NCI-H345 (cell line): ENCODE results near the gene TSPAN32.
"Not testable (repeated sequence)": the region's sequence is repeated elsewhere in the genome, so short reads cannot be mapped to it uniquely, and the experiment has no call there.

ENCODE experiments used
- DNase-seq: peaks from one replicate; lab custom pipeline; 2025; lab: John Stamatoyannopoulos, UW

TSPAN32 gene

DNA sequence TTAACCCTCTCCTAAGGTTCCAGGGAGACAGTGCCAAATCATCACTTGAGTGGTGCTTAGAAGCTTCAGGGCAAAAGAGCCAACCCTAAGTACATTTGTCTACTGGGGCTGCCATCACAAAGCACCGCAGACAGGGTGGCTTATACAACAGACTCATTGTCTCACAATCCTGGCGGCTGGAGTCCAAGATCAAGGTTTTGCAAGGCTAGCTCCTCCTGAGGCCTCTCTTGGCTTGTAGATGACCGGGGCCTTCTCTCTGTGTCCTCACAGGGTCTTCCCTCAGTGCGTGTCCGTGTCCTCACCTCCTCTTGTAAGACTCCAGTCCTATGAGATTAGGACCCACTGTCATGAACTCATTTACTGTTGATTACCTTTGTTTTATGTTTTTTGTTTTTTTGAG lies 41.2 kb downstream of the TSPAN32 start:
- no peak for DNase-seq

DNA sequence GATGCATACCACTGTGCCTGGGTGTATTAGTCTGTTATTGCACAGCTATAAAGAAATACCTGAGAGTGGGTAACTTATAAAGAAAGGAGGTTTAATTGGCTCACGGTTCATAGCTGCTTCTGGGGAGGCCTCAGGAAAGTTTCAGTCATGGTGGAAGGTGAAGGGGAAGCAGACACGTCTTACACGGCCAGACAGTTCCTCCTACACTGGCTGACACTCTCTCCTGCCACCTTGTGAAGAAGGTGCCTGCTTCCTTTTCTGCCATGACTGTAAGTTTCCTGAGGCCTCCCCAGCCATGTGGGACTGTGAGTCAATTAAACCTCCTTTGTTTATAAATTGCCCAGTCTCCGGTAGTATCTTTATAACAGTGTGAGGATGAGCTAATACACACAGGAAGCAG lies 41.7 kb downstream of the TSPAN32 start:
- no peak for DNase-seq

DNA sequence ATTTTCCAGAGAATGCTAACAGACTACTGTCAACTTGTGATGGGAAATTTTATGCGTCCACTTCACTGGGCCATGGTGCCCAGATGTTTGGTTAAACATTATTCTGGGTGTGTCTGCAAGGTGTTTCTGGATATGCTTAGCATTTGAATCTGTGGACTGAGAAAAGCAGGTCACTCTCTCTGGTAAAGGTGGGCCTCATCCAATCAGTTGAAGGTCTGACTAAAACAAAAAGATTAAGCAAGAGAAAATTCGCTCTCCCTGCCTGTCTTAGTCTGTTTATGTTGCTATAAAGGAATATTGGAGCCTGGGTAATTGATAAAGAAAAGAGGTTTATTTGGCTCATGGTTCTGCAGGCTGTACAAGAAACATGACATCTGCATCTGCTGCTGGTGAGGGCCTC lies 43.2 kb downstream of the TSPAN32 start:
- DNase-seq, result no peak

DNA sequence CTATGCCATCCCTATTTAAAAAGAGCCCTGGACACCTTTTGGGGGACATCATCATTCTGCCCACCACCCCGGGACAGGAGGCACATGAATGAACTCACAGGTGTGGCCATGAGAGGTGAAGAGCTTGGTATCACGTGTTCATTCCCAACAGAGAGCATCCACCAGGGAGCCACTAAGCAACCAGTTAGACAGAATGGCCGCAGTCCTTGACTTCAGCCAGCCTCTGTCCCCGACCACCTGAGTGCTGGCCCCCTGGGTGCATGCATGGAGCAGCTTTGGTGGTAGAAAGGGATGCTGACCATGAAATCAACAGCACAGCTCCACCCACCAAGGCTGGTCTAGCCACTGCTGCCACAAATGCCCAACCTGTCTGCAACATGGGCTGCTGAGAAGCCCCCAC lies 44.2 kb downstream of the TSPAN32 start:
- DNase-seq, result no peak

DNA sequence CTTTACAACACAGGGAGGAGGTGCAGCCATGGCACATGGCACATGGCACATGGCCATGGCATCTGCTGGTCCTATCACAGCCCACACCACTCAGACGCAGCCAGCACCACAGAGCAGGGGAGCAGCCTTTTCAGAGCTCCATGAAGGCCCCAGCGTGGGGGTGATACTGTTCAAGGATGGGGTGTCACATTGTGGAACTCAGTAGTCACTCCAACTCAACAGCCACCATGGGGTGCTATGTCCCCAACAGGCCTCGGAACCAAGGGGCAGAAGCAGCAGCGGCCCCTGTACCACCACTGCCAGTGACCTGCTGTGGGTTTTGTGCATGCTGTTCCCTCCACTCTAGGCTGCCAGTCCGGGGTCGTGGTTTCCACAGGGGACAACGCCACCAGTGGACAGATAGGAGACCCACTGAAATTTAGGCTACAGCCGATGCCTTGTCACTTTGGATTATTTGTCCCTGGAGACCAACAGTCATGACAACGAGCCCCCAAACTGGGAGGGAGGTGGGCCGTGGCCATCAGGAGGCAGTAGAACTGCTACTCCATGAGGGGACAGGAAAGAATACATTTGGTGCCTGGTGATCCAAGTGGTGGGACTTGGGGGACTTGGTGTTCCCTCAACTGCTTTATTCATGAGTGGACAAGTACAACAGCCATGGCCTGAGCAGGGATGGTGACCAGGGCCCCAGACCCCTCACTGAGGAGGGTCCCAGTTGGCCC lies 44.9 kb downstream of the TSPAN32 start:
- no peak for DNase-seq

DNA sequence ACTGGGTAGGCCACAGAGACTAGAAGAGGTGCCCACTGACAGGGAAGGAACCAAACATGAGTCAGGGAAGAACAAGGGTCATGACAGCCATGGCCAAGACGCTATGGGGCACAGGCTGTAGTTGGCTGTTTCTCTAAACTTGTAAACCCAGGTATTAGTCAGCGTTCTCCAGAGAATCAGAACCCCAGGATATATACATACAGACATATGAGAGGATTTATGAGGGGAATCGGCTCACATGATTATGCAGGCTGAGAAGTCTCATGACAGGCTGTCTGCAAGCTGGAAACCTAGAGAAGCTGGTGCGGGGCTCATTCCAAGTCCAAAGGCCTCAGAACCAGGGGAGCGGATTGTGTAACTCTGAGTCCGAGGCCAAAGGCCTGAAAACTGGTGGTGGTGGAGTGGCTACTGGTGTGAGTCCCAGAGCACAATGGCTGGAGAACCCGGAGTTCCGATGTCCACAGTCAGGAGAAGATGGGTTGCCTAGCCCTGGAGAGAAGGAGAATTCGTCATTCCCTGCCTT lies 45.6 kb downstream of the TSPAN32 start:
- no peak for DNase-seq

DNA sequence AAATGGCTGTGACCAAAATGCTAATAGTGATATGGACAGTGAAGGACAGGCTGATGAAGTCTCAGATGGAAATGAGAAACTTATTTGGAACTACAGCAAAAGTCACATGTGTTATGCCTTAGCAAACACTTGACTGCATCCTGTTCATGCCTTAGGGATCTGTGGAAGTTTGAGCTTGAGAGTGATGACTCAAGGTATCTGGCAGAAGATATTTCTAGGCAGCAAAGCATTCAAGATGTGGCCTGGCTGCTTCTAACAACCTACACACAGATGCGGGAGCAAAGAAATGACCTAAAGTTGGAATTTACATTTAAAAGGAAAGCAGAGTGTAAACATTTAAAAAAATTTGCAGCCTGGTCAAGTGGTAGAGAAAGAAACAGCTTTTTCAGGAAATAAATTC lies 47.2 kb downstream of the TSPAN32 start:
- no peak for DNase-seq

DNA sequence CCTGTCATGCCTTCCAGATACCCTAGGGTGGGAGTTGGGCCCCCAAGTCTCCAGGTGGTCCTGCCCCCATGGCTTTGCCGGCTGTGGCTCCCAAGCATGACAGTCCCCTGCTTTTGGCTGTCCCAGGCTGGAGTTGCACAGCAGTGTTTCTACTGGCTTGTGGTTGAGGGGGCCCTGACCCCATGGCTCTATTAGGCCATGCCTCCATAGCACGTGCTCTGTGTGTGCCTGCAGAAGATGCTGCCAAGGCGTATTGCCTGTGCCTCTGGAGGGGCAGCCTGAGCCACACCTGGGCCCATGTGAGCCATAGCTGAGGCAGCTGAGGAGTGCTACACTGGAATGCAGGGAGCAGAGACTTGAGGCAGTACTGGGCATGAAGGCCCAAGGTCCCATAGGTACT lies 49.9 kb downstream of the TSPAN32 start:
- DNase-seq, result no peak

DNA sequence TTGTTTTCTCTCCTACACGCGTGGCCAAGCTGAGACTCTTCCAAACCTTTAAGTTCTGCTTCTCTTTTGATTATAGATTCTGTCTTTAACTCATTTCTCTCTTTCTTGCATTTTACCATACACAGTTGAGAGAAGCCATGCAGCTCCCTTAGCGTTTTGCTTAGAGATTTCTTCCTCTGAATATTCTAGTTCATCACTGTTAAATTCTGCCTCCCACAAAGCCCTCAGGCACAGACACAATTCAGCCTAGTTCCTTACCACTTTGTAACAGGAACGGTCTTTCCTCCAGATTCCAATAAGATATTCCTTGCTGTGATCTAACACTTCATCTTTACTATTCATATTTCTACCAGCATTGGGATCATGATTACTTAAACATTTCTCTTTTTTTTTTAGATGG lies 50.6 kb downstream of the TSPAN32 start:
- no peak for DNase-seq

DNA sequence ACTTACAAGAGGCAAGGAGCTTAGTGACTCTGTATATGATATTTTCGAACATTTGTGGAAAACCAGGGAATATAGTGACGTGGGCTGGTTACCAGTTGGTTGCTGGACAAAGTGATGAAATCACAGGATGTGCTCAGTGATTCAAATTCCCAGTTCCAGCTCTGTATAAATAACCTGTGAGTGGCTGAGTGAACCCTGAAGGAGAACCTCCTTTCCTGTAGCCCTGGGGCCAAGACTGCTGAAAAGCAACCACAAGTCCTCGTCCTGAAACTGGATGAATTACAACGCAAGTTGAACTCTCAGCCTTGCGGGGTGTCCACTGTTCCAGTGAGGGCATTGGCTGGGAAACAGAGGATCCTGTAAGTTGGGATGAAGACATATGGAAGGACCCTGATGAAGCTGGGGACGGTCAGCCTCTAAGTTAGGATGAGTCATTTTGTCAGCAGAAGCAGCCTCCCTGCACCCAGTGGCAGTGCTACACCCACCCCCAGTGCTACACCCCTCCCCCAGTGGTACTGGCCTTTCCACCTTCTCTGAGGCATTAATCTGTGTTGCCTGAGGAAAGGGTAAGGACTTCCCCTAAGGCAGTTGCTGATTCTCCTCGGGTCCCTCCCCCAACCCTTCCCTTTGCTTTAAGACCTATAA lies 53.3 kb downstream of the TSPAN32 start:
- no peak for DNase-seq

DNA sequence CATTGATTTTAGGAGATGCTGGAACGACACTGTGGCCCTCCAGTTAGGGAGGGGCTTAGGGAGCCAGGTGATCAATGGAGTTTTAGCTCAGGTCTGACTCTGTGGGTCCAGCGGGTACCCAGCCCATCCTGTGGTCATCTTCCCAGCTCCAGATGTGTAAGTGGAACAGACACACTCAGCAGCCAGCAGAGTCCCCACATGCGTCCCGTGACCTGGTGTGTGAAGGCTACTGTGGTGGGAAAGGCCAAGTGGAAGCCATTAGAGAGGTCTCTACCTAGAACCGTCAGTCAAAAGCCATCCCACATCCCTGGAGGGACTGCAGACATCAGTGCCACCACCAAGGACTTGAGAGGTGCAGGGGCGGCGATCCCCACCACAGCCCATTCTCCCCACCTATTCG lies 55.4 kb downstream of the TSPAN32 start:
- DNase-seq, result no peak

DNA sequence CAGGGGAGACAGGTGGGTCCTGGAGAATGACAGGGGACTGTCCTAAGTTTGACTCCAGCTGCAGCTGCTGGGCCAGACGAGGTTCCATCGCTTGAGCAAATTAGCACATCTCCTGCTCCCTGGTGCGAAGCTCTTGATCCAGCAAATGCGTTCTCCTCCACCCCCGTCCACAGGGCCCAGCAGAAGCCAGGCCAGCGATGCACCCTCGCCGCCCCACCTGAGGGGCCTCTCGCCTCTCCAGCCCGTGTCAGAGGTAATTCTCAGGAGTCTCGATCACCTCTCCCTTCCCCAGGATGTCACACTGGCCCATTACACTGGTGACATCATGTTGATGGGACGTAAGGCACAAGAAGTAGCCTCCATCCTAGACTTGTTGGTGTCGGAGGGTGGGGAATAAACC lies 55.8 kb downstream of the TSPAN32 start:
- DNase-seq, result not testable (repeated sequence)

DNA sequence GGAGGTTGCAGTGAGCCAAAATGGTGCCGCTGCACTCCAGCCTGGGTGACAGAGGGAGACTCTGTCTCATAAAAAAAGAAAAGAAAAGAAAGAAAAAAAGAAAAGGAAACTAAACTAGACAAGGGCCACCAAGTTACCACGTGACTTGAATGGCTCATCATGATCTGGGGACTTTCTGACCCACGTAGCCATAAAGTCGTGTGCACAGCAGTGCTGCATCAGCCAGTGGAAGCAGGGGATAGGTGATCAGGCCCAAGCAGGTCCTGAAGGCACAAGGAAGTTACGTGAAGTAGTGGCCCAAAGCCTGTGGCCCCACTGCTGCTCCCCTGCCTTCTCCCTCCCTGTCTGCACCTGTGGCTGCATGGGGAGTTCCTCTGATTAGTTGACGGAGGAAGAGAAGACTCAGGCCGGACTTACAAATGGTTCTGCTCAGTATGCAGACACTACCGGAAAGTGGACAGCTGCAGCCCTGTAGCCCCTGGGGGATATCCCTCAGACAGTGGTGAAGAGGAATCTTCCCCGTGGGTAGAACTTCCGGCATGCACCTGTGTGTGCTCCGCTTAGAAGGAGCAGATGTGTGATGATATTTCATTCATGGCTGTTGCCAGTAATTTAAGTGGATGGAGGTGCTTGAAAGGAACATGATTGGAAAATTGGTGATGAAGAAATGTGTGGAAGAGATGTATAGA lies 57.1 kb downstream of the TSPAN32 start:
- DNase-seq, result no peak

DNA sequence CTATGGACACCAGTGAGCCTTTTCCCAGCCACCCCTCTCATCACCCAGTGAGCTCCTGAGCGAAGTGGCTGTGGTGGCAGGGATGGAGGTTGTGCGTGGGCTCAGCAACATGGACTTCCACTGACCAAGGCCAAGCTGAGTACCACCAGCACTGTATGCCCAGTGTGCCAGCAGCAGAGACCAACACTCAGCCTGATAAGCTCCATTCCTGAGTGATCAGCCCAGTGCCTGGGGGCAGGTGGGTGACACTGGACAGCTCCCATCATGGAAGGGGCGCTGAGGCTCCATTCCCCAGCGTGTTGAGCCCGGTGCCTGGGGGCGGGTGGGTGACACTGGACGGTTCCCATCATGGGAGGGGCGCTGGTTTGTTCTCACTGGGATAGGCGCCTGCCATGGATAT lies 57.7 kb downstream of the TSPAN32 start:
- DNase-seq, result no peak

DNA sequence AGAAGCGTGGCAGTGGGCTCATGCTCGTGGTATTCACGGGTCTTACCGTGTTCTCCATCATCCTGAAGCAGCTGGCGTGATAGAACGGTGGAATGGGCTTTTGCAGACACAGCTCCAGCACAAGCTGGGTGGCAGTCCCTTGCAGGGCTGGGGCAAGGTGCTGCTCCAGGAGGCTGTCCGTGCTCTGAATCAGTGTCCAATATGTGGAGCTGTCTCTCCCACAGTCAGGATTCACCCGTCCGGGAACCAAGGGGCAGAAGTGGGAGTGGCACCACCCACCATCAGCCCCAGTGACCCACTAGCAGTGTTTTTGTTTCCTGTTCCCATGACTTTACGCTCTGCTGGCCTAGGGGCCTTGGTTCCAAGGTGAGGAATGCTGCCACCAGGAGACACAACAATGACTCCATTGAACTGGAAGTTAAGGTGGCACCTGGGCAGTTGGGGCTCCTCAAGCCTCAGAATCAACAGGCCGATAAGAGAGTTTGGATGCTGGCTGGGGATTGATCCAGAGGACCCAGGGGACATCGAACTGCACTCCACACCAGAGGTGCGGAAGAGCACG lies 58.3 kb downstream of the TSPAN32 start:
- DNase-seq, result no peak

DNA sequence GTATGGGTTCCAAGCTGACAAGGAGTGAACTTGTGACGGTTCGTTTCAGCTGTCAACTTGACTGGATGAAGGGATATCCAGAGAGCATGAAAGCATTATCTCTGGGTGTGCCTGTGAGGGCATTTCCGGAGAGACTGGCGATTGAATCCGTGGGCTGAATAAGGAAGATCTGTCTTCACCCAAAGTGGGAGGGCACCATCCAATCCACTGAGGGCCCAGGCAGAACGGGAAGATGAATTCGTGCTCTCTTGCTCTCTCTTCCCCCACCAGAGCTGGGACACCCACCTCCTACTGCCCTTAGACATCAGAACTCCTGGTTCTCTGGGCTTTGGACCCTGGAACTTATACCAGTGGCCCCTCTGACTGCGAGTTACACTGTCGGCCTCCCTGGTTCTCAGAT lies 59.8 kb downstream of the TSPAN32 start:
- DNase-seq, result no peak

DNA sequence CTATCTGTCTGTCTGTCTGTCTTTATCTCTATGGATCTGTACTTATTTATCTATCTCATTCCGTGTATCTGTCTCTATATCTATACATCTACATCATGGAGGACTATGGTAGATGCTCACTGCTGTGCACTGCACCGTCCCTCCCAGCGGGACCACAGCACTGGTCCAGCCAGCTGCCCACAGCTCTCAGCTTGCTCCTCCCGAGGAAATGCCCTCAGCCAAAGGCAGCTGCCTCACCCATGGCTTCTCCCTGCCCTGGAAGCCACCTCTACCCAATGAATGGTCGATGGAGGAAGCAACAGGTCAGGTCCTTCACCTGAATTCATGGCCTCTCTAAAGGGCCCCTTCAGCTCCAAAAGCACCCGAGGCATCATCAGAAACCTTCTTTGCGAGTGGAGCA lies 60.6 kb downstream of the TSPAN32 start:
- no peak for DNase-seq

DNA sequence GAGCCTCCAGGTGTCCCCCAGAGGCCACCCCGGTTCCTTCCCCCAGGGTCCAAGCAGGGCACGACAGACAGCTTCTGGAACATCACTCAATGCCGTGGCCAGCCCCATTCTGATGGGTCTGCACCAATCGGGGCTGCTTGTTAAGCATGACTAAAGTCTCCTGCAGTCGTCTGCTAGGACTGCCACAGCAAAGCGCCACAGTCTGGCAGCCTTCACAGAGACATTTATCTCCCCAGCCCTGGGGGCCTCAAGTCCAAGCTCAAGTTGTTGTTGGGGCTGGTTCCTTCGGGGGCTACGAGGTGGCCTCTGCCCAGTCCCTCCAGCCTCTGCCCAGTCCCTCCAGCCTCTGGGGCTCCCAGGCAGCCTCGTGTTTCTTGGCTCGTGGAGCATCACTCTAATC lies 61.3 kb downstream of the TSPAN32 start:
- DNase-seq, result no peak

DNA sequence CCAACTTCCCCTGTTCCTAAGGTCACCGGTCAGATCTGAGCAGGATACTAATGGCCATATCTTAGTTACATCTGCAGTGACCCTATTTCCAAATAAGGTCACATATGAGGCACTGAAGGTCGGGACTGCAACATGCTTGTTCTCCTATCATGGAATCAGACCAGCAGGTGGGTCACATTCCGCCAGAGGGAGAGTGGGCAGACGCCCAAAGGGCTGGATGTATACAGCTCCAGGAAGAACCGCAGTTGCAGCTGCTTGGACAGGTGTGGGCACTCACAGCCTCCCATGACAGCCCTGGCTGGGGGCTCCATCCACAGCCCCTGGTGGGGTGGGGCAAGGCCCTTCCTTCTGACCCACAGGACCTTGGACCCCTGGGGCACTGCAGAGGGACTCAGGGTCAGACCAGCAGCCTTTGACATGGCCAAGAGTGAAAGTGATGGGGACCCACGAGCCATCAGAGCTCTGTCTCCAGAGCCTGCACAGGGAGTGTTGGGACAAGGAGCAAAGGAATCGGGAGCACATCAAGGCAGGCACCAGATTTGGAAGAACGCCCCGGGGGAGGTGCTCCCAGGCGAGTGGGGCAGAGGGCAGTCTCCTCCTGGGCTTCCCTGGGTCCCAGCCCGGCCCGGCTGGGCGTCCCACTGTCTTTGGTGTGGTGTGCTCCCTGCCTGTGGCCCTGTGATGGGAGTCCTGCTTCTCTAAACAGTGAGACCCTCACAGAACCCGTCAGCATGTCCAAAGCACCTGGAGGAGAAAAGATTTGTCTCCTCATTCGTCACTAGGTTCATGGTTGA lies 62.0 kb downstream of the TSPAN32 start:
- no peak for DNase-seq

DNA sequence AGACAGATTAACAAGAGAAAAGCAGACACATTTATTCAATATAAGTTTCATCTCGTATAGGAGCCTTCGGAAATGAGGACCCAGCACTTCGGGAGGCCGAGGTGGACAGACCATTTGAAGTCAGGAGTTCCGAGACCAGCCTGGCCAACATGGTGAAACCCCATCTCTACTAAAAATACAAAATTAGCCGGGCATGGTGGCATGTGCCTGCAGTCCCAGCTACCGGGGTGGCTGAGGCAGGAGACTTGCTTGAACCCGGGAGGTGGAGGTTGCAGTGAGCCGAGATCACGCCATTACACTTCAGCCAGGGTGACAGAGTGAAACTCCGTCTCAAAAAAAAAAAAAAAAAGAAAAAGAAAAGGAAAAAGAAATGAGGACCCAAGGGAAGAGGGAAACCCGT lies 62.6 kb downstream of the TSPAN32 start:
- not testable (repeated sequence) for DNase-seq

DNA sequence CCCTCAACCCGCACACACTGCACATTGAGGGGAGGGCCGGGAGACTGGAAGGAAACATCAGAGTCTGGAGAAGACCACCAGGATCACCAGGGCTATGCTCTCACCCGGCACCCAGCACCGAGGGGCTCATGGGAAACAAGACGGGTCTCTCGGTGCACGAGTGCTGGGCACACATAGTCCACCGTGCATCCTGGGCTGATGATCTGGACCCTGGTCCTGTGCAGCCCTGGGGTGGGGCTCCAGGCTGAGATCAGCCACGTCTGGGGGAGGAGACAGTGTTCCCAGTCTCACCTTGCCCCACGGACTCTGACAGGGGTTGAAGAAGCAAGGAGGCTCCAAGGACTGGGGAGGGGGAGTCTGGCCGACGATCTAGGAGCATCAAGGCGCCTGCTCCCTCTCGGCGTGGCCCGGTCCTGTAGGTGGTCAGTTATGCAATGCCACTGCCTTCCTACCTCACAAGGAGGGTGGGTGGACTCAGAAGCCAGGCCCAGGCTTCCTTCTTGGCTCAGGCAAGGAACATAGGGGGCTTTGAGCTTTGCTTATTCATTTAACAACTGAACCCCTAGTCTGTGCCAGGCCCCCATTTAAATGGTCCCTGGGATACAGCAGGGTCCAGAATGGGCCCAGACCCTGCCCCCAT lies 63.9 kb downstream of the TSPAN32 start:
- DNase-seq, result no peak

DNA sequence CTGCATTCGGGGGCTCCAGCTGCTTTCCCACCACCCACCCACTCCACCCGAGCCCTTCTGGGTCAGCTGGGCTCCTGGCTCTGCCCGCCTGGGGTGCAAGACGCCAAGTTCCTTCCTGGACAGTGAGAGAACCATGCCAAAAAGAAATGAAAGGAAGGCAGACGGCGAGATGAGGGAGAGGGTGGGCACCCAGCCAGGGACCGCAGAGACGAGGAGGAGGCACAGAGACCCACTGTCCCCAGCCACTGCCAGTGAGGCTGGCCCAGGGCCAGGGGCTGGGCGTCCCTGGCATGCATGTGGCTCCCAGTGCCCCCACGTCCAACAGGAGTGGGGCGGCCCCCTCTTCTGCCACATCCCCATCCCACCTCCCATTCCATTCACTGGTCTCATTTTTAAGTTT lies 64.5 kb downstream of the TSPAN32 start:
- no peak for DNase-seq
